Measurements from ENCODE around the gene NOP56. TPM values are rescaled to one million over a fixed set of nuclear protein-coding genes. Genes with fewer than 3 reads are reported as not detected.

NOP56 gene
- total and polyA plus RNA-seq, 9 of the 15 experiments (the other 6 are each of a cell fraction or from before 2014, with no cell fraction given): 295 to 697 (median 439) TPM

DNA sequence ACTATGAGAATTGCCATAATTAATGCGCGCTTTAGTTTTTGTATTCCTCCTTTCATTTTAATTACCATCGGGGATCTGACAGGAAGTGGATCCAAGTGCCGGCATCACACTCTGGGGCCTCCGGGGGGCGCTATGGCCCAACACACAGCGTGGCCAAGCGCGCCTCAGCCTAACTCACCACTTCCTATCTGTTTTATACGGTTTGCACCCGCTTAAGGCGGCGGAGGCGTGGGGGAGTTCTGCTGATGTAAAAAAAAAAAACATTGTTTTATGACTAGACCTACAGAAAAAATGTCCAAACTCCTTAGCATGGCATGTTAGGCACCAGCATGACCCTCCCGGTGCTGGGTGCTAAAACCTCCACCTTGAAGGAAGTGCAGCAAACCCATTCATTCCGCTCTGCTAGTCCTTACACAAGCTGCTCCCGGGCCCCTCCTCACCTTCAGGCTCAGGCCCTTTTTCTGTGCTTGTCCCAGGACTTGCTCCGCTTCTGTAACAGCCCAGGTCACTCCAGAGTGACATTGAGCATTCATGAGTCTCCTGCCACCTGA, 35.7 kb downstream of the NOP56 start:
- peak; percentile 82 for FAIRE-seq
- intact Hi-C loops (cut with micrococcal nuclease) (loop anchor here (1.0 to 5.0 kb wide), 3 partner anchors 55 to 164 kb away; no protein-coding TSS in a partner anchor), in situ Hi-C loops (cut with MboI) (loop anchor here (5.0 kb wide), 1 partner anchor 164 kb away; no protein-coding TSS in a partner anchor)
- peak; percentile 60 to 77 (median 64) for DNase-seq (ENCODE audit: extremely low read depth in 1 of 4, low spot score in 3 of 4)
- H4K20me1 ChIP-seq (replicated peaks; ENCODE audit: control insufficient read depth, insufficient read depth, low read length): no peaks in the 10 kb centered on the region
- H3K9ac ChIP-seq (ENCODE audit: insufficient read depth in 1 of 2, low read depth in 2 of 2, low read length in 2 of 2): no peak overlapping the region
- H3K36me3 ChIP-seq (ENCODE audit: control insufficient read depth, insufficient read depth, low read length): no peaks in the 10 kb centered on the region
- peaks cover 6 to 28% of the 10 kb centered on the region in 2 experiments; a peak in 4 of 5 replicates for H3K27me3 ChIP-seq (ENCODE audit: control insufficient read depth in 2 of 2, insufficient read depth in 2 of 2, low read length in 2 of 2)
- no peak overlapping the region; the same call in 1 of the 2 replicates for H3K4me3 ChIP-seq
- H3K4me2 ChIP-seq (ENCODE audit: insufficient read depth, low read length): peak overlapping the region; percentile 32
- H3K27ac ChIP-seq (ENCODE audit: extremely low read depth, low read depth, low read length): no peak overlapping the region
- peaks cover 0 to 9% of the 10 kb centered on the region in 2 experiments; a peak in 3 of 5 replicates for H3K4me1 ChIP-seq (replicated peaks in 1 of 2; ENCODE audit: control insufficient read depth in 2 of 2, insufficient read depth in 2 of 2, low read length in 2 of 2)
- no peaks in the 10 kb centered on the region for H3K9me1 ChIP-seq (ENCODE audit: control insufficient read depth, insufficient read depth, low read length)
- ATAC-seq: peak; percentile 95
- CTCF ChIA-PET (ENCODE audit: low intra/inter-chr PET ratio): interaction anchor here (1.2 kb wide), 1 partner anchor 55 kb away, joined by 4 read pairs; no protein-coding TSS in a partner anchor
- H3K79me2 ChIP-seq (ENCODE audit: control insufficient read depth, insufficient read depth, low read length): no peaks in the 10 kb centered on the region
- POLR2A ChIA-PET: interaction anchor here (0.7 to 0.8 kb wide), 2 partner anchors 20 kb away, joined by 3 read pairs; no protein-coding TSS in a partner anchor
- H3K9me3 ChIP-seq (replicated peaks; ENCODE audit: control insufficient read depth, insufficient read depth, low read depth, low read length): no peaks in the 10 kb centered on the region
- WGBS (ENCODE audit: insufficient coverage, low coverage, missing lambda C conversion rate): 7% methylated on average over 18 of the region's 18 CpGs
- H2AFZ ChIP-seq (ENCODE audit: low read depth, low read length): peak overlapping the region; percentile 85
- no TSS peak for BruUV-seq (replicated peaks)
- TF ChIP-seq, protein P1, sequence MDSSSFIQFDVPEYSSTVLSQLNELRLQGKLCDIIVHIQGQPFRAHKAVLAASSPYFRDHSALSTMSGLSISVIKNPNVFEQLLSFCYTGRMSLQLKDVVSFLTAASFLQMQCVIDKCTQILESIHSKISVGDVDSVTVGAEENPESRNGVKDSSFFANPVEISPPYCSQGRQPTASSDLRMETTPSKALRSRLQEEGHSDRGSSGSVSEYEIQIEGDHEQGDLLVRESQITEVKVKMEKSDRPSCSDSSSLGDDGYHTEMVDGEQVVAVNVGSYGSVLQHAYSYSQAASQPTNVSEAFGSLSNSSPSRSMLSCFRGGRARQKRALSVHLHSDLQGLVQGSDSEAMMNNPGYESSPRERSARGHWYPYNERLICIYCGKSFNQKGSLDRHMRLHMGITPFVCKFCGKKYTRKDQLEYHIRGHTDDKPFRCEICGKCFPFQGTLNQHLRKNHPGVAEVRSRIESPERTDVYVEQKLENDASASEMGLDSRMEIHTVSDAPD (CRISPR knock-in tag; IDR thresholded peaks at IDR 0.05): no peak
- no peak for TF ChIP-seq ZFP1 (CRISPR knock-in tag; IDR thresholded peaks at IDR 0.05)
- peak; percentile 41; the same call in 1 of the 2 replicates for TF ChIP-seq RB1 (IDR thresholded peaks at IDR 0.05; ENCODE audit: low read depth)
- TF ChIP-seq SPI1 (IDR thresholded peaks at IDR 0.05; ENCODE audit: borderline replicate concordance, low read depth, low read length): peak; percentile 81
- no peak for TF ChIP-seq ZNF408 (CRISPR knock-in tag; IDR thresholded peaks at IDR 0.05; ENCODE audit: low read depth)
- TF ChIP-seq GABPA (tag; conservative IDR thresholded peaks at IDR 0.05; ENCODE audit: low read depth): 0 out of 2 replicates have a peak, but pooled peaks have one; percentile 31
- TF ChIP-seq SMC3 (conservative IDR thresholded peaks at IDR 0.05; ENCODE audit: insufficient read depth, low read depth, low read length): peak; percentile 64
- TF ChIP-seq ZNF12 (CRISPR knock-in tag; IDR thresholded peaks at IDR 0.05): no peak
- no peak for TF ChIP-seq ARHGAP35 (IDR thresholded peaks at IDR 0.05; ENCODE audit: partially characterized antibody)
- TF ChIP-seq, protein P2, sequence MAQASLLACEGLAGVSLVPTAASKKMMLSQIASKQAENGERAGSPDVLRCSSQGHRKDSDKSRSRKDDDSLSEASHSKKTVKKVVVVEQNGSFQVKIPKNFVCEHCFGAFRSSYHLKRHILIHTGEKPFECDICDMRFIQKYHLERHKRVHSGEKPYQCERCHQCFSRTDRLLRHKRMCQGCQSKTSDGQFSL (CRISPR knock-in tag; IDR thresholded peaks at IDR 0.05): peak; percentile 23; the same call in 1 of the 2 replicates
- TF ChIP-seq, protein P2 (tag; IDR thresholded peaks at IDR 0.05): no peak
- 0 out of 4 replicates have a peak, but pooled peaks of 1 of the 2 experiments have one; percentile 32 for TF ChIP-seq MAZ (CRISPR knock-in tag; conservative IDR thresholded peaks at IDR 0.05 in 1 of 2, IDR thresholded peaks at IDR 0.05 in 1 of 2)
- TF ChIP-seq, protein P3, sequence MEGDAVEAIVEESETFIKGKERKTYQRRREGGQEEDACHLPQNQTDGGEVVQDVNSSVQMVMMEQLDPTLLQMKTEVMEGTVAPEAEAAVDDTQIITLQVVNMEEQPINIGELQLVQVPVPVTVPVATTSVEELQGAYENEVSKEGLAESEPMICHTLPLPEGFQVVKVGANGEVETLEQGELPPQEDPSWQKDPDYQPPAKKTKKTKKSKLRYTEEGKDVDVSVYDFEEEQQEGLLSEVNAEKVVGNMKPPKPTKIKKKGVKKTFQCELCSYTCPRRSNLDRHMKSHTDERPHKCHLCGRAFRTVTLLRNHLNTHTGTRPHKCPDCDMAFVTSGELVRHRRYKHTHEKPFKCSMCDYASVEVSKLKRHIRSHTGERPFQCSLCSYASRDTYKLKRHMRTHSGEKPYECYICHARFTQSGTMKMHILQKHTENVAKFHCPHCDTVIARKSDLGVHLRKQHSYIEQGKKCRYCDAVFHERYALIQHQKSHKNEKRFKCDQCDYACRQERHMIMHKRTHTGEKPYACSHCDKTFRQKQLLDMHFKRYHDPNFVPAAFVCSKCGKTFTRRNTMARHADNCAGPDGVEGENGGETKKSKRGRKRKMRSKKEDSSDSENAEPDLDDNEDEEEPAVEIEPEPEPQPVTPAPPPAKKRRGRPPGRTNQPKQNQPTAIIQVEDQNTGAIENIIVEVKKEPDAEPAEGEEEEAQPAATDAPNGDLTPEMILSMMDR (IDR thresholded peaks at IDR 0.05 in 2 of 3, conservative IDR thresholded peaks at IDR 0.05 in 1 of 3; ENCODE audit: insufficient read depth in 2 of 3, low read depth in 1 of 3, low read length in 3 of 3): peak; percentile 83 to 89 (median 84)
- TF ChIP-seq KLF16 (IDR thresholded peaks at IDR 0.05): peak; percentile 31; the same call in 1 of the 2 replicates
- no peak for TF ChIP-seq MTA2 (IDR thresholded peaks at IDR 0.05; ENCODE audit: low read depth)
- TF ChIP-seq CBX3 (IDR thresholded peaks at IDR 0.05; ENCODE audit: borderline replicate concordance in 1 of 2, low read length in 2 of 2): no peak
- TF ChIP-seq RAD21 (CRISPR knock-in tag; conservative IDR thresholded peaks at IDR 0.05 in 1 of 2, IDR thresholded peaks at IDR 0.05 in 1 of 2): peak; percentile 65 to 80

Data from K562 (cell line).